Measurements from ENCODE around the gene INPP5E.

Gene INPP5E

DNA sequence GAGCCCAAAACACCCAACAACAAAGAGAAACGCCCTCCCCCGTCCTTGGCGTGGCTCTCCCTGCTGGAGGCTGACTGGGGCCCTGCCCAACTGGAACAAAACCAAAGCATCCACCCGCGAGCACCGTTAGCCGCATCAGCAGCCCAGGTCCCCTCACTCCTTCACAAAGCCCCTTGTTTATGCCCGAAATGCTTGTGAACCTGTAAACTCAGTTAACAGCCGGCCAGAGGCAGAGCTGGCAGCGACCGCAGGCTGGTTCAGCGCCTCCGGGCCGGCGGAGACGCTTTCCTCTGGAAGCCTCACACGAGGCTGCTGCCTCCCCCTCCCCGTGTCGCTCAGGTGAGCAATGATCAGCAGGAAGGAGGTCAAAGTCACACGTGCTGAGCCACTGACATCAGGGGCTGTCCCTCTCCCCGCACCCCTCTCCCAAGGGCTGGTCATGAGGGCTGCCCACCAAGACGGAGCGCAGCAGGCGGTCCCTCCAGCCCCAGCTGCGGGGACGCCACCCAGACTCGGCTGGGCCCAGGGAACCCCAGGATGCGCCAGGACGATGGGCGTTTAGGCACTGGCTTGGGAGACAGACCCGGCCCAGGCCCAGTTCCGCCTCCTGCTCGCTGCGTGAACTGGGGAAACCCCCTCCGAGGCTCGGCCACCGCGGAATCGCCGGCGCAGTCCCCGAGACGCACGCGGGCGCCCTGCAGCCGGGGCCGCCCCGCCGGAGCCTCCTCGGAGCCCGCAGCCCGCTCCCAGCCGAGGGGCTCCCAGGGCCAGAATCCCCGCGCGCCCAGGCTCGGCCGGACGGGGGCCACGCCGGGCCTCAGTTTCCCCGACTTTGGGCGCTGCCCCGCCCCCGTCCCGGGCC, 40.2 kb downstream of the INPP5E start (continued):
- TF ChIP-seq, protein P1, sequence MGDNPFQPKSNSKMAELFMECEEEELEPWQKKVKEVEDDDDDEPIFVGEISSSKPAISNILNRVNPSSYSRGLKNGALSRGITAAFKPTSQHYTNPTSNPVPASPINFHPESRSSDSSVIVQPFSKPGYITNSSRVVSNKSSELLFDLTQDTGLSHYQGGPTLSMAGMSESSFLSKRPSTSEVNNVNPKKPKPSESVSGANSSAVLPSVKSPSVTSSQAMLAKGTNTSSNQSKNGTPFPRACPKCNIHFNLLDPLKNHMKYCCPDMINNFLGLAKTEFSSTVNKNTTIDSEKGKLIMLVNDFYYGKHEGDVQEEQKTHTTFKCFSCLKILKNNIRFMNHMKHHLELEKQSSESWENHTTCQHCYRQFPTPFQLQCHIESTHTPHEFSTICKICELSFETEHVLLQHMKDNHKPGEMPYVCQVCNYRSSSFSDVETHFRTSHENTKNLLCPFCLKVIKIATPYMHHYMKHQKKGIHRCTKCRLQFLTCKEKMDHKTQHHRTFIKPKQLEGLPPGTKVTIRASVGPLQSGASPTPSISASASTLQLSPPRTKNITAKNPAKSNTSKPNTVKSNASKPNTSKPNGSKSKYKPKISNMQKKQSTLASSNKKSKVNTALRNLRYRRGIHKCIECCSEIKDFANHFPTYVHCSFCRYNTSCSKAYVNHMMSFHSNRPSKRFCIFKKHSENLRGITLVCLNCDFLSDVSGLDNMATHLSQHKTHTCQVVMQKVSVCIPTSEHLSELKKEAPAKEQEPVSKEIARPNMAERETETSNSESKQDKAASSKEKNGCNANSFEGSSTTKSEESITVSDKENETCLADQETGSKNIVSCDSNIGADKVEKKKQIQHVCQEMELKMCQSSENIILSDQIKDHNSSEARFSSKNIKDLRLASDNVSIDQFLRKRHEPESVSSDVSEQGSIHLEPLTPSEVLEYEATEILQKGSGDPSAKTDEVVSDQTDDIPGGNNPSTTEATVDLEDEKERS (tag by site-specific recombination; IDR thresholded peaks at IDR 0.05), result no peak
- TF ChIP-seq, protein P2, sequence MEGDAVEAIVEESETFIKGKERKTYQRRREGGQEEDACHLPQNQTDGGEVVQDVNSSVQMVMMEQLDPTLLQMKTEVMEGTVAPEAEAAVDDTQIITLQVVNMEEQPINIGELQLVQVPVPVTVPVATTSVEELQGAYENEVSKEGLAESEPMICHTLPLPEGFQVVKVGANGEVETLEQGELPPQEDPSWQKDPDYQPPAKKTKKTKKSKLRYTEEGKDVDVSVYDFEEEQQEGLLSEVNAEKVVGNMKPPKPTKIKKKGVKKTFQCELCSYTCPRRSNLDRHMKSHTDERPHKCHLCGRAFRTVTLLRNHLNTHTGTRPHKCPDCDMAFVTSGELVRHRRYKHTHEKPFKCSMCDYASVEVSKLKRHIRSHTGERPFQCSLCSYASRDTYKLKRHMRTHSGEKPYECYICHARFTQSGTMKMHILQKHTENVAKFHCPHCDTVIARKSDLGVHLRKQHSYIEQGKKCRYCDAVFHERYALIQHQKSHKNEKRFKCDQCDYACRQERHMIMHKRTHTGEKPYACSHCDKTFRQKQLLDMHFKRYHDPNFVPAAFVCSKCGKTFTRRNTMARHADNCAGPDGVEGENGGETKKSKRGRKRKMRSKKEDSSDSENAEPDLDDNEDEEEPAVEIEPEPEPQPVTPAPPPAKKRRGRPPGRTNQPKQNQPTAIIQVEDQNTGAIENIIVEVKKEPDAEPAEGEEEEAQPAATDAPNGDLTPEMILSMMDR (tag by site-specific recombination; IDR thresholded peaks at IDR 0.05), result no peak
- TF ChIP-seq ZNF155 (tag by site-specific recombination; IDR thresholded peaks at IDR 0.05) (no peak), KLF1 (tag by site-specific recombination; IDR thresholded peaks at IDR 0.05) (peak; percentile 54; the same call in 1 of the 2 replicates), PRDM1 (tag by site-specific recombination; IDR thresholded peaks at IDR 0.05) (no peak), GLIS1 (tag by site-specific recombination; IDR thresholded peaks at IDR 0.05) (peak; percentile 54), ZNF354C (tag by site-specific recombination; IDR thresholded peaks at IDR 0.05; ENCODE audit: borderline replicate concordance, low read depth) (no peak), ZNF792 (tag by site-specific recombination; IDR thresholded peaks at IDR 0.05) (no peak), ZIC2 (tag by site-specific recombination; IDR thresholded peaks at IDR 0.05) (peak; percentile 53), KLF9 (tag by site-specific recombination; IDR thresholded peaks at IDR 0.05; ENCODE audit: low read depth) (no peak; the same call in 1 of the 2 replicates), ZNF335 (tag by site-specific recombination; conservative IDR thresholded peaks at IDR 0.05) (peak; percentile 89), ZNF175 (tag by site-specific recombination; IDR thresholded peaks at IDR 0.05) (no peak), ZNF114 (tag by site-specific recombination; IDR thresholded peaks at IDR 0.05) (no peak), GLIS2 (tag by site-specific recombination; IDR thresholded peaks at IDR 0.05) (peak; percentile 44), ZNF473 (tag by site-specific recombination; IDR thresholded peaks at IDR 0.05) (no peak)
- TF ChIP-seq, protein P3, sequence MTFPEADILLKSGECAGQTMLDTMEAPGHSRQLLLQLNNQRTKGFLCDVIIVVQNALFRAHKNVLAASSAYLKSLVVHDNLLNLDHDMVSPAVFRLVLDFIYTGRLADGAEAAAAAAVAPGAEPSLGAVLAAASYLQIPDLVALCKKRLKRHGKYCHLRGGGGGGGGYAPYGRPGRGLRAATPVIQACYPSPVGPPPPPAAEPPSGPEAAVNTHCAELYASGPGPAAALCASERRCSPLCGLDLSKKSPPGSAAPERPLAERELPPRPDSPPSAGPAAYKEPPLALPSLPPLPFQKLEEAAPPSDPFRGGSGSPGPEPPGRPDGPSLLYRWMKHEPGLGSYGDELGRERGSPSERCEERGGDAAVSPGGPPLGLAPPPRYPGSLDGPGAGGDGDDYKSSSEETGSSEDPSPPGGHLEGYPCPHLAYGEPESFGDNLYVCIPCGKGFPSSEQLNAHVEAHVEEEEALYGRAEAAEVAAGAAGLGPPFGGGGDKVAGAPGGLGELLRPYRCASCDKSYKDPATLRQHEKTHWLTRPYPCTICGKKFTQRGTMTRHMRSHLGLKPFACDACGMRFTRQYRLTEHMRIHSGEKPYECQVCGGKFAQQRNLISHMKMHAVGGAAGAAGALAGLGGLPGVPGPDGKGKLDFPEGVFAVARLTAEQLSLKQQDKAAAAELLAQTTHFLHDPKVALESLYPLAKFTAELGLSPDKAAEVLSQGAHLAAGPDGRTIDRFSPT (tag by site-specific recombination; IDR thresholded peaks at IDR 0.05), result 0 out of 2 replicates have a peak, but pooled peaks have one; percentile 11

DNA sequence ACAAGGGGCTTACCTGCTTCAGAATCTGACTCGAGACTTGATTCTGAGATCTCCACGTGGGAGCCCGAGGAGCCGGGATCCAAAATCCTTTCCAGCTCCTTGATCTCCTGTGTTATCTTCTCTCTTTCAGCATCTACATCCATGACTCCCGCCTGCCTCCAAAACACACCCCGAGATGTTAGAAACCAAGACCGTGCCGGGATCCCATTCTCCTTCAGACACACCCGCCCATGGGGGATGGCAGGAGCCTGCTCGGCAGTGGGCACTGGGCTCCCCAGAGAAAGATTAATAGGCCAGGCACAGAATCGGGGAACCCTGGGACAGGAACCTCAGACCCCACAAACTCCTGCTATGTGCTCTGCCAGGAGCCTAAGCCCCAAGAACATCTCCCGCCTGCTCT, 41.4 kb downstream of the INPP5E start:
- TF ChIP-seq ZIC2 (tag by site-specific recombination; IDR thresholded peaks at IDR 0.05) (no peak), OSR2 (tag by site-specific recombination; IDR thresholded peaks at IDR 0.05) (no peak), ZNF585B (tag by site-specific recombination; IDR thresholded peaks at IDR 0.05) (no peak), ZNF404 (tag by site-specific recombination; IDR thresholded peaks at IDR 0.05) (no peak), PRDM1 (tag by site-specific recombination; IDR thresholded peaks at IDR 0.05) (no peak), ZFP37 (tag by site-specific recombination; IDR thresholded peaks at IDR 0.05) (no peak), ZEB2 (tag by site-specific recombination; IDR thresholded peaks at IDR 0.05) (no peak), ZNF175 (tag by site-specific recombination; IDR thresholded peaks at IDR 0.05) (no peak), ZNF112 (tag by site-specific recombination; IDR thresholded peaks at IDR 0.05) (no peak)
- TF ChIP-seq, protein P4, sequence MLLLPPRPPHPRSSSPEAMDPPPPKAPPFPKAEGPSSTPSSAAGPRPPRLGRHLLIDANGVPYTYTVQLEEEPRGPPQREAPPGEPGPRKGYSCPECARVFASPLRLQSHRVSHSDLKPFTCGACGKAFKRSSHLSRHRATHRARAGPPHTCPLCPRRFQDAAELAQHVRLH (tag by site-specific recombination; IDR thresholded peaks at IDR 0.05), result no peak
- TF ChIP-seq, protein P5, sequence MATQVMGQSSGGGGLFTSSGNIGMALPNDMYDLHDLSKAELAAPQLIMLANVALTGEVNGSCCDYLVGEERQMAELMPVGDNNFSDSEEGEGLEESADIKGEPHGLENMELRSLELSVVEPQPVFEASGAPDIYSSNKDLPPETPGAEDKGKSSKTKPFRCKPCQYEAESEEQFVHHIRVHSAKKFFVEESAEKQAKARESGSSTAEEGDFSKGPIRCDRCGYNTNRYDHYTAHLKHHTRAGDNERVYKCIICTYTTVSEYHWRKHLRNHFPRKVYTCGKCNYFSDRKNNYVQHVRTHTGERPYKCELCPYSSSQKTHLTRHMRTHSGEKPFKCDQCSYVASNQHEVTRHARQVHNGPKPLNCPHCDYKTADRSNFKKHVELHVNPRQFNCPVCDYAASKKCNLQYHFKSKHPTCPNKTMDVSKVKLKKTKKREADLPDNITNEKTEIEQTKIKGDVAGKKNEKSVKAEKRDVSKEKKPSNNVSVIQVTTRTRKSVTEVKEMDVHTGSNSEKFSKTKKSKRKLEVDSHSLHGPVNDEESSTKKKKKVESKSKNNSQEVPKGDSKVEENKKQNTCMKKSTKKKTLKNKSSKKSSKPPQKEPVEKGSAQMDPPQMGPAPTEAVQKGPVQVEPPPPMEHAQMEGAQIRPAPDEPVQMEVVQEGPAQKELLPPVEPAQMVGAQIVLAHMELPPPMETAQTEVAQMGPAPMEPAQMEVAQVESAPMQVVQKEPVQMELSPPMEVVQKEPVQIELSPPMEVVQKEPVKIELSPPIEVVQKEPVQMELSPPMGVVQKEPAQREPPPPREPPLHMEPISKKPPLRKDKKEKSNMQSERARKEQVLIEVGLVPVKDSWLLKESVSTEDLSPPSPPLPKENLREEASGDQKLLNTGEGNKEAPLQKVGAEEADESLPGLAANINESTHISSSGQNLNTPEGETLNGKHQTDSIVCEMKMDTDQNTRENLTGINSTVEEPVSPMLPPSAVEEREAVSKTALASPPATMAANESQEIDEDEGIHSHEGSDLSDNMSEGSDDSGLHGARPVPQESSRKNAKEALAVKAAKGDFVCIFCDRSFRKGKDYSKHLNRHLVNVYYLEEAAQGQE (tag by site-specific recombination; IDR thresholded peaks at IDR 0.05), result no peak
- POLR2A ChIA-PET, result interaction anchor here (0.7 to 1.1 kb wide), 3 partner anchors 9 to 36 kb away, joined by 4 to 8 read pairs (median 4); no protein-coding TSS in a partner anchor

More for the DNA sequence above, 41.4 kb downstream of the INPP5E start:
- Histone ChIP-seq H3K9me3 (ENCODE audit: control insufficient read depth, insufficient read depth, low read depth, low read length) (no peaks in the 10 kb centered on the region), H3K4me1 (ENCODE audit: control insufficient read depth, insufficient read depth, low read length) (no peaks in the 10 kb centered on the region), H3K36me3 (ENCODE audit: control insufficient read depth in 2 of 2, insufficient read depth in 1 of 2, low read length in 2 of 2) (peaks cover 10 to 73% of the 10 kb centered on the region in 2 experiments), H3K27ac (ENCODE audit: extremely low read depth, low read depth, low read length) (no peak overlapping the region; the same call in 1 of the 2 replicates), H3K4me3 (ENCODE audit: low read depth, low read length) (no peak overlapping the region; the same call in 1 of the 2 replicates)
- CTCF ChIA-PET, result interaction anchor here (0.6 to 3.3 kb wide), 4 partner anchors 10 to 77 kb away, joined by 3 to 13 read pairs (median 4); no protein-coding TSS in a partner anchor

All from HEK293 (cell line).